Right atrium auricular region (tissue), 2 donors: ENCODE results near the gene DUS1L. TPM values are rescaled to one million over a fixed set of nuclear protein-coding genes. Genes with fewer than 3 reads are reported as not detected.

Experiments
- DNase-seq: peaks from one replicate; pipeline ENCODE4 v3.0.0-alpha.2; 2019; ENCODE audit warnings: low spot score
- H3K27ac ChIP-seq, 2 donors: fragments of 200-600 bp; sonication (generic); 1 replicate in 1 of 2; 2 replicates in 1 of 2; pipeline ENCODE4 v1.5.1; 2016 to 2019
- H3K27me3 ChIP-seq, 2 donors: fragments of 200-600 bp; sonication (generic); one replicate each; pipeline versions ENCODE4 v1.5.1 to v1.6.0; 2017 to 2019
- H3K36me3 ChIP-seq: fragments of 200-600 bp; sonication (generic); one replicate; pipeline ENCODE4 v1.5.1; 2016
- H3K4me1 ChIP-seq, 2 donors: fragments of 200-600 bp; sonication (generic); one replicate each; pipeline versions ENCODE4 v1.5.1 to v1.6.0; 2017 to 2019
- H3K4me3 ChIP-seq, 2 donors: fragments of 200-600 bp; sonication (generic); 1 replicate in 1 of 2; 2 replicates in 1 of 2; pipeline ENCODE4 v1.5.1; 2017 to 2019; ENCODE audit warnings: mild to moderate bottlenecking in 1 of 2, moderate library complexity in 1 of 2
- H3K9me3 ChIP-seq, 2 donors: fragments of 200-600 bp; sonication (generic); one replicate each; pipeline ENCODE4 v1.5.1; 2019
- CTCF ChIP-seq, 2 donors: fragments of 200-600 bp; sonication (generic); IDR thresholded peaks; one replicate each; pipeline ENCODE4 v1.5.1; 2019; ENCODE audit warnings: antibody characterized with exemption in 2 of 2
- total RNA-seq, 2 donors: library from RNA; depleted of rRNA; stranded (reverse); fragments of >200 nt; gene quantifications; one replicate each; pipeline ENCODE4 v1.1.0, GENCODE V29; 2016

DUS1L gene
- 10 to 100 TPM; 33.3 to 45.7 TPM for total RNA-seq

GRCh38 chr17:82065638-82066303 lies at the start of gene DUS1L:
Gene DUS1L, minus strand, starts transcription at chr17:82065804. Its CDS starts 745 bp downstream, at chr17:82065059.
- H3K36me3 ChIP-seq = peaks cover 10% of the 10 kb centered on the region
- H3K4me3 ChIP-seq = peak within 1 kb of the TSS; percentile 77 to 89
- H3K27ac ChIP-seq = peak within 1 kb of the TSS; percentile 82 to 89
- H3K9me3 ChIP-seq = no peaks in the 10 kb centered on the region
- H3K4me1 ChIP-seq = peaks cover 0 to 31% of the 10 kb centered on the region in 2 donors
- TF ChIP-seq CTCF (IDR thresholded peaks at IDR 0.05) = no peak
- DNase-seq = no peak
- no peaks in the 10 kb centered on the region for H3K27me3 ChIP-seq

- no peak overlapping the region for H3K4me3 ChIP-seq
- no peaks in the 10 kb centered on the region for H3K4me1 ChIP-seq
- no peak for TF ChIP-seq CTCF (IDR thresholded peaks at IDR 0.05)
- no peaks in the 10 kb centered on the region for H3K27me3 ChIP-seq
- DNase-seq = no peak
- no peaks in the 10 kb centered on the region for H3K36me3 ChIP-seq
- no peaks in the 10 kb centered on the region for H3K9me3 ChIP-seq
- H3K27ac ChIP-seq = no peak overlapping the region
Observed at GRCh38 chr17:82114872-82115271, 49.3 kb upstream of the DUS1L start.

GRCh38 chr17:82114447-82114846 lies 48.8 kb upstream of the DUS1L start:
- DNase-seq = no peak
- Histone ChIP-seq H3K9me3 (no peaks in the 10 kb centered on the region), H3K27me3 (no peaks in the 10 kb centered on the region), H3K36me3 (no peaks in the 10 kb centered on the region), H3K4me3 (no peak overlapping the region), H3K4me1 (no peaks in the 10 kb centered on the region), H3K27ac (no peak overlapping the region)
- no peak for TF ChIP-seq CTCF (IDR thresholded peaks at IDR 0.05)

GRCh38 chr17:82113941-82114340 lies 48.3 kb upstream of the DUS1L start:
- TF ChIP-seq CTCF (IDR thresholded peaks at IDR 0.05) = no peak
- no peaks in the 10 kb centered on the region for H3K9me3 ChIP-seq
- no peaks in the 10 kb centered on the region for H3K27me3 ChIP-seq
- H3K36me3 ChIP-seq = no peaks in the 10 kb centered on the region
- no peak for DNase-seq
- no peak overlapping the region for H3K4me3 ChIP-seq
- H3K27ac ChIP-seq = no peak overlapping the region
- H3K4me1 ChIP-seq = no peaks in the 10 kb centered on the region

GRCh38 chr17:82113422-82113821 lies 47.8 kb upstream of the DUS1L start:
- no peaks in the 10 kb centered on the region for H3K4me1 ChIP-seq
- H3K27me3 ChIP-seq = no peaks in the 10 kb centered on the region
- H3K27ac ChIP-seq = no peak overlapping the region
- H3K36me3 ChIP-seq = no peaks in the 10 kb centered on the region
- no peak for DNase-seq
- TF ChIP-seq CTCF (IDR thresholded peaks at IDR 0.05) = no peak
- no peak overlapping the region for H3K4me3 ChIP-seq
- H3K9me3 ChIP-seq = no peaks in the 10 kb centered on the region

- no peak overlapping the region for H3K4me3 ChIP-seq
- no peaks in the 10 kb centered on the region for H3K27me3 ChIP-seq
- no peak for DNase-seq
- H3K9me3 ChIP-seq = no peaks in the 10 kb centered on the region
- H3K36me3 ChIP-seq = no peaks in the 10 kb centered on the region
- H3K4me1 ChIP-seq = no peaks in the 10 kb centered on the region
- no peak for TF ChIP-seq CTCF (IDR thresholded peaks at IDR 0.05)
- H3K27ac ChIP-seq = no peak overlapping the region
Observed at GRCh38 chr17:82112914-82113311, 47.3 kb upstream of the DUS1L start.
